ENCODE data around the gene CPXM1.
"Not testable (repeated sequence)": the region's sequence is repeated elsewhere in the genome, so short reads cannot be mapped to it uniquely, and the experiment has no call there.

CPXM1 gene

DNA sequence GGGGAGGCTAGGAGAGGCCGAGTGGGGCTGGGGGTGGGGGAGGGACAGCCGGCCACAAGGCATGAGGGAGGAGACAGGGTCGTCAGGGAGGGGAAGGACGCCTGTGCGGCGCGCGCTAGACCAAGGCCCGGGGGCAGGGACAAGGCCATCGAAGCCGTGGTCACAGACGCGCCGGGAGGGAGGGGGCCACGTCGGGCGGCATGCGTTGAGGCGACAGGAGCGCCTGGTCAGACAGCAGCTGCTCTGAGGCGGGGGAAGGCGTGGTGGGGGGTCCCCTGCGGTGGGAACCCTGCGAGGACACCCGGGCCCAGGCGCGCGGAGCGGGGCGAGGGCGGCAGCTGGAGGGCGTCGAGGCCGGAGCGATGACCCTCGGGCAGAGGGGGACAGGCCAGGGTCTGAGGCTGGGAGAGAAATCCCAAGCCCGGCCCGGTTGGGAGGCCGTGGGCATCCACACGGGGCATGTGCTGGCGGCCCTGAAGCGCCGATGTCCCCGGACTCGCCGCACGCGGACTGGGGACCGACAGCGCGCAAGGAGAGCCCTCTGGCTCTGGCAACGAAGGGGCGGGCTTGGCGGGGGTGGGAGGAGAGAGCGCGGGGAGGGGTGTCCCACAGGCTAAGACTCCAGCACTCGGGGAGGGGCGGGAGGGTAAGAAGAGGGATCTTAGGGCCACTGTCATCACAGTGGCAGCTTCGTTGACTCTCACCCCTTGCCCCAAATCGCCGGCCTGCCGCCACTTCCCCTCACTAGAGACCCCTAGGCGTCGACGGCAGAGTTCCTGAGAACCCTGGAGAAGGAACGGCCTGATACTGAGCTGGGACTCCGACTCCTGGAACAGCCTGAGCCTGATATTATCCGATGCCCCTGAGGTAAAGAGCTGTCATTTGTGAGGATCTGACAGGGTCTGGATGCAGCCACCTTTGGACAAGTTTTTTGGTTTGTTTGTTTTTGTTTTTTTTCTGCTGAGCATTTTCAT lies 20.8 kb upstream of the CPXM1 start:
- no peak for DNase-seq

DNA sequence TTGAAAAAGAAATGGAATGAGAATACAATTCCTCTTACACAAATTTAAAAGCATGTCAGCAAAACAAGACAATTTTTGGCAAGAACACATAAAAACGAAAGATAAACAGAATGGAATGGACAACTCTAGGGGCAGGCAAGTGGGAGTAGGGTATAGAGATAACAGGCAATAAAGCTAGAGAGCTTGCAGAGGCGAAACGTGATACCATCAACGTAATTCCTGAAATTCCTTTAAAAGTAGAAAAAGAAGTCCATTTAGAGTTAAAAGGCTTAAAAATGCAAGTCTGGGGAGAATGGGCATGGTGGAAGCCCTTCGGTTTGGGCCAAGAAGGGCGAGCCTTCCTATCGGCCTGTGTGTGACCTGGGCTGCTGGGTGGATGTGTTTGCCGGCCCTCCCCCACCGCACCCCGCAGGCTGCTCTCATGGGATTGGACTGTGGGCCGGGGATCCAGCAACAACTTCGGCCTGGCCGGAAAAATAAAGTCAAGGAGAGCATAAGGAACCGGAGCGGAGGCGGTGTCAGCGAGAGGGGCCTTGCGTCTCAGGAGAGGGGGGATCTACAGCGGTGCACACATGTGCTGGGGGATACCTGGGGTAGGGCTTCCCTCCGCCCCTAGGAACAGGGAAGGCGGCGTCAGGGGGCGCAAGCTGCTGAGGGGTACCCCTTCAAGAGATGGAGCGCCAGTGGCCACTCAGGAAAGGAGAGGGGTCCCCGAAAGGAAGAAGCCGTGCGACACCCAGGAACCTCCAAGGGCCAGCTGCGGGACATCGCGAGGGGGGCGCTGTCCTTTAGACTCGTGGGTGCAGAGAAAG lies 19.9 kb upstream of the CPXM1 start:
- no peak for DNase-seq

DNA sequence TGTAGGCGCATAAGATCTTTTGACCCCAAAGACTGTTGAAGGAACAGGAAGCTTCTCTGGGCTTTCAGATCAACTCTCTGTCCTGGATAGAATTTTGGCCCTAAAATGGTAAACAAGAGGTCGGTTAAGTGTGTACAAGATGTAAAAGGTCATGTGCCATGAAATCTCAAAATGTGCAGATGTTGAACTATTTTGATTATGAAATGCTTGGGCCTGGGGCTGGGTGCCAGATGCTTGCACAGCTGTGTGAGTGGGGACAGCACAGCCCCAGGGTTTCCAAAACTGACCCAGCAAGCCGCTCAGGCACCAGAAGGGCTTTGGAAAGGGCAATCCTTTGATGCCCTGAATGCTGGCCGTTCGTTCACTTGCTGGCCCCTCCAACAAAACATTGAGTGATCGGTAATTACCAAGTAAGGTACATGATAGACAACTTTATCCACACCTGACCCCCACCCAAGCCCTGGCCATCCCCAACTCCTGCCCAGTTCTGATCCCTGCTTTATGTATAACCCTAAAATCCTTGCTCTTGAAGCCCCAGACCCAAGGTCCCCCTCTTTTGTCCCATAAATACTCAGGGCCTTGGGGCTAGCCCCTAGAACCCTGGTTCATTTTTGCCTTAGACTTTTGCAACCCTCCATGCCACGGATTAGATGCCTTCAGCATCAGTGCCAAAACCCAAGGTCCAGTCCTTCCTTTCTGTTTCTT lies 17.6 kb upstream of the CPXM1 start:
- no peak for DNase-seq

DNA sequence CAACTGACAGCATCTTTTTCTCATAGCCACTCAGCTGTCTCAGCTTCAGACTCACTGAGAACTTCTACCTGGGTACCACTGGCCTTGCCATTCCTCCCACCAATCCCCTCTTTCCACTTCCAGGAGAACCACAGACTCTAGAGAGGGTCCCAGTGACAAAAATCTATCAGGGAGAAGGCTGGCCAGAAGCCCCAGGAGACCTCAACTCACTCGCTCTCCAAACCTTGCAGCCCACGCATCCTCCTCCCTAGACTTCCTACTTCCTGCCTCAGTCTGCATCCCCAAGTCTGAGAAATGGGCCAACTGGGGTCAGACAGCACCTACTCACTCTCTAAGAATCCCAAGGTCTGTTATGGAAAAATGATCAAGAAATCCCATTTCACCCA lies 16.9 kb upstream of the CPXM1 start:
- DNase-seq = no peak

DNA sequence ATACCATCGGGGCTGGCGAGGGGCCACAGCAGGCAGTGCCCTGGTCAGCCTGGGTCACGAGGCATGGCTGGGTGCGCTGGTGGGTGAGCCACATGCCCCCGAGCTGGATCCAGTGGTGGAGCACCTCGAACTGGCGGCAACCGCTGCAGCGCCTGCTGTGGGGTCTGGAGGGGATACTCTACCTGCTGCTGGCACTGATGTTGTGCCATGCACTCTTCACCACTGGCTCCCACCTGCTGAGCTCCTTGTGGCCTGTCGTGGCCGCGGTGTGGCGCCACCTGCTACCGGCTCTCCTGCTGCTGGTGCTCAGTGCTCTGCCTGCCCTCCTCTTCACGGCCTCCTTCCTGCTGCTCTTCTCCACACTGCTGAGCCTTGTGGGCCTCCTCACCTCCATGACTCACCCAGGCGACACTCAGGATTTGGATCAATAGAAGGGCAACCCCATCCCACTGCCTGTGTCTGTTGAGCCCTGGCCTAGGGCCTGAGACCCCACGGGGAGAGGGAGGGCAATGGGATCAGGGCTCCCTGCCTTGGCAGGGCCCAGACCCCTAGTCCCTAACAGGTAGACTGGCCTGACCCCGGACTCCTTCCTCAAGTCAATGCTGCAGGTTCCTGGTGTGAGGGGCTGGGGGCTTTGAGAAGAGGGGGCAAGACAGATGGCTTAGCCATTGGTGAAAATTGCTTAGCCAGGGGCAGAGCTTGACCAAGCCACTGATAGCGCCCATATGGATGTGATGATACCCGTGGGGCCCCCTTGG lies 16.3 kb upstream of the CPXM1 start:
- DNase-seq = no peak

DNA sequence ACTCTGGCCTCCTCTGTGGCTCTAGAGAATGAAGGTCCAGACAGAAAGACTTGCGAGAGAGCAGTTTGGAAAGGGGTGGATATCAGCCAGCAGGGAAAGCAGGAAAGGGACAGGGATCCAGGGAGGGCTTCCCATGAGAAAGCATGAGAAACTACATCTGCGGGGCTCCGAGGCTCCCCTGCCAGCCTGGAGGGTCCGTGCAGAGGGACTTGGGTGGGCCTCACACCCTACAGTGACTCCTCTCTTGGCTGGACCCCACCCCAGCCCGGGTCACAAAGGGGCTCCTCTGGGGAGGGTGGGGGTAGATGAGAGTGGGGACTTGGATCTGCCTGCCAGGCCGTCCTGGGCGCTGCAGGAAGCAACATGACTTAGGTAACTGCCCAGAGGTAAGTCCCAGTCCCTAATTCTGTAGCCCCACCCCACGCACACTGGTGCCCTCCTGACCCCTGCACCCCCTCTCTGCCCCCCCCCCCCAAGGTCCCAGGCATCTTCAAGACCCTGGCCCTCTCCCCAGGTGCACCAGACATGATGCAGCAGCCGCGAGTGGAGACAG lies 15.7 kb upstream of the CPXM1 start, which contains the start of gene TMEM239:
Gene TMEM239 (plus strand): TSS at position 335 of the 553 bp plus-strand sequence. CDS start 191 bp downstream, at position 526.
- DNase-seq = no peak

DNA sequence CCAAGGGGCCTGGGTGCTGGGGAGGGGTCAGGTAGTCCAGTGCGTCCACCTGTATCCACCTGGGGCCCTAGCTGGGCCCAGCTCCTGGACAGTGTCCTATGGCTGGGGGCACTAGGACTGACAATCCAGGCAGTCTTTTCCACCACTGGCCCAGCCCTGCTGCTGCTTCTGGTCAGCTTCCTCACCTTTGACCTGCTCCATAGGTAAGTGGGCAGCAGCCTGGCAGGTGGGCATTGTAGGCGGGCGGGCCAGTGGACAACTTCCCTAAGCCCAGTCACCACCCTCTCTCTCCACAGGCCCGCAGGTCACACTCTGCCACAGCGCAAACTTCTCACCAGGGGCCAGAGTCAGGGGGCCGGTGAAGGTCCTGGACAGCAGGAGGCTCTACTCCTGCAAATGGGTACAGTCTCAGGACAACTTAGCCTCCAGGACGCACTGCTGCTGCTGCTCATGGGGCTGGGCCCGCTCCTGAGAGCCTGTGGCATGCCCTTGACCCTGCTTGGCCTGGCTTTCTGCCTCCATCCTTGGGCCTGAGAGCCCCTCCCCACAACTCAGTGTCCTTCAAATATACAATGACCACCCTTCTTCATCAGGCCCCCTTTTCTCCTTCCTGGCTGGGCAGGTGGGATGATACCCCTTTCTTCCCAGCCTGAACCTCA lies 14.9 kb upstream of the CPXM1 start:
- DNase-seq = no peak

DNA sequence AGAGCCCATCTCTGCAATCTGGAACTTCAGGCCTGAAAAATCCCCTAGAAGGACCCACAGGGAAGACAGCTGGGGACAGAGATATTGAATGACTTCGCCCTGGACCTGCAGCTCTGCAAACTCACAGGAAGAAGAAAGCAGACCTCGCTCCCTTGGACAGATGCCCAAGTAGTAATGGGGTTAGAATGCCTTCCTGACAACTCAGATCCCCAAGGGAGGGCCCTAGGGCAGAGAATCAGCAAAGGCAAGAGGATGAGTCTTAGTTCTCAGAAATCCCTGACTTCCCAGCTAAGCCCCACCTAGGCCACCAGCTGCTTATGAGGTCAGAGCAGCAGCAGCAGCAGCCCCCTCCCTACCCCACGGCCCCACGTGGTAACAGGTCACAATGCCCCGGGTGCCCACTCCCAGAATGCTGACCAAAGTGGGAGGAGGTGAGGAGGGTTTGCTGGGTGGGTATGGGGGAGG lies 14.2 kb upstream of the CPXM1 start, which contains the start of gene C20orf141:
Gene C20orf141 (plus strand): TSS at position 401 of the 465 bp plus-strand sequence. CDS start 198 bp downstream, outside the sequence.
- DNase-seq = no peak

DNA sequence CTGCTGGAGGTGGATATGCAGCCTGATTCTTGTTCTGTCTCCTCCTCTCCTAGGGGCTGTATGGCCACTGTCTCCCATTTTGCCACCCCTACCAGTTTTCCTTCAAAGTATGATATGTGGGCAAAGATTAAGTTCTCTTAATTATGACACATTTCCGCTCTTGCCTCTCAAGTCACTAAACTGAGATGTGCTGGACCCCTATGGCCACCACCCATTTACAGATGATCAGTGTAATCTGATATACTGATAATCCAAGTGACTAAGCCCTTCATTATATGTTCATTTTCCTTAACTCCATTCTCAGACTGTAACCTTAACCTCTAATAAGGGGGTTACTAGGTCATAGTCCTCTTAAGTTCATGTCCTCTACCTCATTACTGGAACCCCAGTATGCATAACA lies 13.6 kb upstream of the CPXM1 start:
- no peak for DNase-seq

DNA sequence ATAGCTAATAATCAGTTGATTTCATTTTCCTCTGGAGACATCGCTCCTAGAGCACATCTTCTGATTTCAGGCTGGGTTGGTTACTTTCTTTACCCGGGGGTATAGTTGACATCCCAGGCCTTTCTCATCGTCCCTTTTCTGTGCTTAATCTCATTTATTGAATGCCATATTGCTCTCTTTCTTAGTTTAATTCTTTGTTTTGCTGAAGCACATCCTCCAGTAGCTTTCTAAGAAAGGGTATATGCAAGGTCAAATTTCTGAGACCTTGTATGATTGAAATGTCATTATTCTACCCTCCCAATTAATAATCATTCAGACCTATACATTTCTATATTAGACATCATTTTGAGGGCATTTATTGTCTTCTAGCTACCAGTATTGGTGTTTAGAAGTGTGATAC lies 11.8 kb upstream of the CPXM1 start:
- DNase-seq = no peak

DNA sequence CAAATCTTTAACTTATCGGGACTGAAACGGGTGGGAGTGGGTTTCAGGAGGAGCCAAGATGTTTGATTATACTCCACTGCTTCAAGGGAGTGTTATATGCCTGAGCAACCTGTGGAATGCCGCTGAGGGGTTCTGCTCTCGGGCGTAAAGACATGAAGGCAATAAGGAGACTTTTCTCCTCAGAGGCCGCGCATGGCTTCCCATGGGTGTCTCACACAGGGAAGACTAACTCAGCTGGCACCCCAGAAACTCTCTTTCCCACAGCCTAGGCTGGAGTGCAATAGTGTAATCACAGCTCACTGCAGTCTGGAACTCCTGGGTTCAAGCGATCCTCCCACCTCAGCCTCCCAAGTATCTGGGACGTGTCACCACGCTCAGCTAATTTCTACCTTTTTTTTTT lies 9.3 kb upstream of the CPXM1 start:
- no peak for DNase-seq

DNA sequence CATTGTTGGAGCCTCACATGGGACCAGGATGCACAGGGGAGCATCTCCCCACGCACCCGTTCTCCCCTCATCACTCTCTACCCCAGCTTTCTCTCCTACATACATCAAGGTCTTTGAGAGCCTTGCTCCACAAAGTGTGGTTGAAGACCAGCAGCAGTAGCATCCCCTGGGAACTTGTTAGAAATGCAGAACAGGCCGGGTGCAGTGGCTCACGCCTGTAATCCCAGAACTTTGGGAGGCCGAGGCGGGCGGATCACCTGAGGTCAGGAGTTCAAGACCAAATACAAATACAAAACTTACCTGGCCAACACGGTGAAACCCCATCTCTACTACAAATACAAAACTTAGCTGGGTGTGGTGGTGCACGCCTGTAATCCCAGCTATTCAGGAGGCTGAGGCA lies 7.5 kb upstream of the CPXM1 start:
- DNase-seq = not testable (repeated sequence)

DNA sequence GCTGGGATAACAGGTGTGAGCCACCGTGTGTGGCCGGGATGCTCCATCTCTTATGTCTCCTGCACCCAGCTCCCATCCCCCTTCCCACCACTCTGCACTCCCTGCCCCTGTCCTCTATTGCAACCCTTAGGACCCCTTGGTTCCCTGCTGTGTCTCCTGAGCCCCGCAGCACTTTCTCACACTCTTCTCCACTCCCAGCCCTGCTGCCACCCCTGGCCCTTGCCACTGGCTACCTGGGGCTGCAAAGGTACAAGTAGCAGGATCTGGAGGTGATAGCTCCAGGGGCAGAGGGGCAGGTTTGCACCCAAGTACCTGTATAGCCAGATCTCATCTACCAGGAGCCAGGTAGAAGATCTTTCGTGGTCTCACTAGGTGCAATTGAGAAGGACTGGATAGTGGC lies 6.6 kb upstream of the CPXM1 start:
- no peak for DNase-seq

DNA sequence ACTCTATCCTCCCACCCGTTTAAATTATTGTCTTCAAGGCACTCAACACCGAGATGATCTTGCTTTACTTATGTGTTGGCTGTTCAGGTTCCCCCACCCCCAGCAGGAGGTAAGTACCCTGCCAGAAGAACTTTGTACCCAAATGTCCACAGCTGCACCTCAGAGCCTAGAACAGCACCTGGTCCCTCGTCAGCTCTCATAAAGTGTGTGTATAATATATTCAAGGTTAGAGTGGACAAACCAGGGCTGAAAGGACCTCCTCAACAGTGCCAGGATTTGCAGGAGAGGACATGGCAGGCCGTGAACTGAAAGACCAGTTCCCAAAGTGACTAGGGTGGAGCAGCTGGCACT lies 5.9 kb upstream of the CPXM1 start:
- no peak for DNase-seq

DNA sequence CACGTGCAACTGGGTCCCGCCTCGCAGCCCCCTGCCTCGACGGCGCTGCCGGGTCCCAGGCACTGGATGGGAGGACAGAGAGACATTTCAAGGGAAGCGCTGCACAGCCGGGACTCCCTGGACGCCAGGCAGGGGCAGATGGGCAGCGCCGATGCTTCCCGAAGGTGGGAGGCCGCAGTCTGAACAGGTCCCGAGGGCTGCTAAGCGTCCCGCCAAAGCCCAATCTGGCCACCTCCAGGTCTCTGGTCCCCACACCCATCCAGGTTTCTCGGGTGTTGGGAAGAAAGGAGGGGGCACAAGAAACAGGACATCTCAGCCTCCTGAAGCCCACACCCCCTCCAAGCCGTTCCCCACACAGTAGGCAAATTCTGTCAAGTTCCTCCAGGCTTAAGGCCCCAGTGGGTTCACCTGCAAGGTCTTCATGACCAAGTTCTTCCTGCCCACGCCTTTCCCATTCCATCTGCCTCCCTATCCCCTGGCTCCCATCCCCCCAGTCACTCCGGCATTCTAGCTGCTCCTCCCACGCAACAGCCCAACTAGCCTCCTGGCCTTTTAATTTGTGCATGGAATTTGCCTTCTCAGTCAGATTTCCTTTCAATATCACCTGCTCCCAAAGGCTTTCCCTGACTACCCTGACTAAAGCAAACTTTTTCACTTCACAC lies 5.4 kb upstream of the CPXM1 start:
- no peak for DNase-seq

DNA sequence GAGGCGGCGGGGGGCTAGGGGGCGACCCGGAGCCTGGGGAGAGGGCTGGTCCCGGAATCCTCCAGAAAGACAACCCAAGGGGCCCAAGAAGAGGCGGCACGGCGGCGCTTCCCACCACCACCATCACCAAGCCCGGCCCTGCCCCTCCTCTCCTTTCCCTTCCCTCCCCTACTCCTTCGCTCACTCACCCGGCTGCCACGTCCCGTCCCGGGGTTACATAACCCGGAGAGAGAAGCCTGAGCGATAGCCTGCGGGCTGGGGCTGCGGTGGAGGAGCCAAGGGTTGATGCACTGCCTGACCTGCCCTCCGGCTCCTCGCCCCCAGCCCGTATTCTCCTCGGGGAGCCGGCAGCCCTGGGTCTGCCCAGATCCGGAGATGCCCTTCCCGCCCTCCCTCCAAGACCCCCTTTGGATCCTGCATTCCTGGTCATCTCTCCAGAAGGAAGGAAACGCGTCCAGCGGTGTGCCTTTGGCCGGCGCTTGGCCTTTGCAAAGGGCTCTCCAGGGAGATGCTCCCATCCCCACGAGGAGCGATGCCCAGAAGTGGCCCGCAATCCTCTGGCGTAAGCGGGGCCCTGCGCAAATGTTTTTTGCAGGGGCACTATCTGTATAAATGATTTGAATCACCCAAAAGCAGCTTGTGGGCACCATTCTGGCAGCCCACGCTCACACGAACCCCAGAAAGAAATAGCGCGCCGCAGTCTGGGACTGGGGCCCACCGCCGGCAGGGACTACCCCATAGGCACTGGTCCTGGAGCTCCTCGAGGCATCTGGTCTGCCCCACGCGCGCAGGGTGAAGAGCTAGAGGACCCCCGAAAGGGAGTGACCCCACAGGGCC lies 4.6 kb upstream of the CPXM1 start:
- no peak for DNase-seq

DNA sequence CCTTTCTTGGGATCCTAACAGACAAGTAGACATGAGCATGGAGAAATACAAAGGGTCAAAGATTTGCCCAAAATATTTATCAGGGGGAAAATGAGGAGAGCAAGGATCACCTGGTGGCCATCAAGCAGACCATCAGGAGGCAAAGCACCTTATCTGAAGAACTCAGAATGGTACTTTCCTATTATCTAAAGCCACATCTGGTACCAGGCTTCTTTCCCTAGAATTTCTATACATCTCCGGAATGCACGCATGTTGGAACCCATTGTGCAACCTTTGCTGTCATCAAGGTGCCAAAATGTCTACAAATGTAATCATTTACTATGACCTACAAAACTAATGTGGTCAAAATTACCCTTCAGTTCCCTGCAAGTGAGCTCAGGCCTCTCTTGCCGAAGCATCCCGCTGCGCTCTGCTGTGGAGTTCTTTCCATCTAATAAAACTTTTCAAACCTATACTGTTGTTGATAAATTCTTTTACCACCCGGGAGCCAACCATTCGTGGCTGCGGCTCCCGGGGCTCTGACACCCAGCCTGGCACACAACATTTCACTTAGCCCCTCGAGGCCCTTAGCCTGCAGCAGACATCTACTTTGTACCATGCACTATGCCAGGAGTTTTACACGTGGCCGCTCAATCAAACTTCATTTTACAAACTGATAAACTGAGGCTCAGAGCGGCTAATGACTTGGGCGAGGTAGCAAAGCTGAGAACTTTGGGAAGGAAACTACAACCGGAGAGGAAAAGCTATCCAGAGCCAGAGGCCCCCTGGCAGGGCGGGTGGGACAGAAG lies 3.8 kb upstream of the CPXM1 start:
- no peak for DNase-seq

DNA sequence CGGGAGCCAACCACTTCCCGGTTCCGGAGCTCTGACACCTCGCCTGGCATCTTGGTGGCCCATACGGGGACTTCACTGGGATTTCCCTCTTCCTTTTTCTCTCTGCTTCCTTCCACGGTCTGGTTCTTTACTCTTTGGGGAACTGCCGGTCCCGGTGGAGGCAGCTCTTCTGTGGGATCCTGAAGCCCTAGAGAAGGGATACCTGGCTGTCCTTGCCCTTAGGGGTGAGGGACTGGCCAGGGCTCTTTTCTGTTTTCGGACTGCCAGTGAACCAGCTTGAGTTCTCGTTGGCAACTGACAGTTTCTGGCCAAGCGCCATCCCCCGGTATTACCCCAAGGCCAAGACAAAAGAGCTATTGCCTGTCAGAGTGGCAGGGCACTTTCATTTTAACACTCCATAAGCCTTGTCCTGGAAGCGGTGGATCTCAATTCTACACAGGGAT lies 880 bp upstream of the CPXM1 start:
- DNase-seq = no peak
